H1 (cell line): ENCODE data around the gene PRKCZ. TPM values are rescaled to one million over a fixed set of nuclear protein-coding genes. Genes with fewer than 3 reads are reported as not detected.

Source experiments
- CTCF ChIA-PET: fragments of 300-600 bp; sonication (Branson Sonifier 250); formaldehyde crosslinking; loops from one replicate; lab custom pipeline; 2021; ENCODE audit not compliant: partially characterized antibody; lab: Charles Lee
- POLR2A ChIA-PET: fragments of 300-600 bp; sonication (Branson Sonifier 250); formaldehyde crosslinking; loops from one replicate; lab custom pipeline; 2021; ENCODE audit warnings: inconsistent platforms; ENCODE audit not compliant: partially characterized antibody; lab: Charles Lee
- DNase-seq, 2 experiments: peaks; one replicate each; pipeline versions ENCODE4 v3.0.0 to v3.0.0-alpha.2; 2010 to 2022; ENCODE audit warnings: low spot score in 2 of 2, low read depth in 1 of 2, mixed read lengths in 1 of 2
- FAIRE-seq: peaks from 2 replicates; lab custom pipeline; 2011; peaks lifted over from hg19 to GRCh38; lab: Jason Lieb, UNC
- H2AFZ ChIP-seq: 2 replicates; pipeline ENCODE4 v1.8.1; 2012; ENCODE audit warnings: low read length, inconsistent platforms
- H2AK5ac ChIP-seq: 2 replicates; pipeline ENCODE4 v1.6.1; 2013; ENCODE audit warnings: low read depth, low read length
- H2BK120ac ChIP-seq: replicated peaks from 2 replicates; pipeline ENCODE3; 2013; ENCODE audit warnings: low read depth, low read length, inconsistent platforms
- H2BK12ac ChIP-seq: 2 replicates; pipeline ENCODE4 v1.6.1; 2013; ENCODE audit warnings: low read depth, low read length
- H2BK15ac ChIP-seq: 2 replicates; pipeline ENCODE4 v1.6.1; 2013; ENCODE audit warnings: low read length
- H2BK20ac ChIP-seq: 2 replicates; pipeline ENCODE4 v1.6.1; 2013; ENCODE audit warnings: low read length
- H2BK5ac ChIP-seq: 2 replicates; pipeline ENCODE4 v1.6.1; 2013; ENCODE audit warnings: low read depth, low read length
- H3K14ac ChIP-seq: 2 replicates; pipeline ENCODE4 v1.6.1; 2013; ENCODE audit warnings: inconsistent platforms; ENCODE audit not compliant: insufficient read length
- H3K18ac ChIP-seq: 2 replicates; pipeline ENCODE4 v1.6.1; 2013; ENCODE audit warnings: low read length; ENCODE audit errors: extremely low read depth
- H3K23ac ChIP-seq: 2 replicates; pipeline ENCODE4 v1.6.1; 2013; ENCODE audit warnings: inconsistent platforms; ENCODE audit not compliant: insufficient read length
- H3K23me2 ChIP-seq: 2 replicates; pipeline ENCODE4 v1.6.1; 2013; ENCODE audit warnings: low read depth, low read length
- H3K27ac ChIP-seq: 2 replicates; pipeline ENCODE4 v1.6.1; 2011; ENCODE audit warnings: low read depth, low read length, inconsistent platforms
- H3K27me3 ChIP-seq, 4 experiments: replicated peaks in 1 of 4; 1 replicate in 1 of 4; 2 replicates in 3 of 4; pipeline versions ENCODE4 v1.6.1 to v1.8.1; 2011 to 2013; ENCODE audit warnings: low read length in 3 of 4, mild to moderate bottlenecking in 3 of 4, inconsistent platforms in 2 of 4, mixed read lengths in 2 of 4, moderate library complexity in 1 of 4; ENCODE audit not compliant: control insufficient read depth in 3 of 4, insufficient read depth in 3 of 4; ENCODE audit errors: extremely low read depth in 1 of 4
- H3K36me3 ChIP-seq, 4 experiments: 2 replicates each; pipeline versions ENCODE4 v1.6.1 to v1.8.1; 2011 to 2013; ENCODE audit warnings: mild to moderate bottlenecking in 4 of 4, low read length in 3 of 4, moderate library complexity in 2 of 4, control low read depth in 1 of 4, inconsistent platforms in 1 of 4; ENCODE audit not compliant: insufficient read depth in 4 of 4, control insufficient read depth in 2 of 4
- H3K4ac ChIP-seq: replicated peaks from 2 replicates; pipeline ENCODE3; 2013; ENCODE audit warnings: low read length, low read depth, mixed read lengths, inconsistent platforms; ENCODE audit not compliant: insufficient read length
- H3K4me1 ChIP-seq, 4 experiments: replicated peaks in 1 of 4; 1 replicate in 1 of 4; 2 replicates in 3 of 4; pipeline versions ENCODE4 v1.6.1 to v1.8.1; 2011 to 2013; ENCODE audit warnings: low read length in 3 of 4, inconsistent platforms in 2 of 4, mixed read lengths in 1 of 4; ENCODE audit not compliant: insufficient read depth in 4 of 4, control insufficient read depth in 3 of 4
- H3K4me2 ChIP-seq, 2 experiments: 2 replicates each; pipeline versions ENCODE4 v1.6.1 to v1.8.1; 2011 to 2013; ENCODE audit warnings: low read depth in 2 of 2, low read length in 2 of 2, control low read depth in 1 of 2, inconsistent platforms in 1 of 2, mild to moderate bottlenecking in 1 of 2; ENCODE audit not compliant: insufficient read depth in 1 of 2
- H3K4me3 ChIP-seq, 4 experiments: fragments of 200-600, 300-600 bp in 1 of 4; sonication (generic), shearing (Covaris generic), sonication (Bioruptor Twin) in 1 of 4; 2 replicates each; pipeline versions ENCODE4 v1.5.1 to v1.8.1; 2011 to 2016; ENCODE audit warnings: low read length in 4 of 4, low read depth in 3 of 4, control low read depth in 2 of 4, inconsistent platforms in 2 of 4, mild to moderate bottlenecking in 2 of 4, mixed read lengths in 1 of 4, moderate library complexity in 1 of 4; ENCODE audit not compliant: insufficient read depth in 2 of 4; ENCODE audit errors: extremely low read depth in 1 of 4
- H3K56ac ChIP-seq: replicated peaks from 2 replicates; pipeline ENCODE3; 2013; ENCODE audit warnings: low read depth, mild to moderate bottlenecking, mixed read lengths, low read length, inconsistent platforms; ENCODE audit not compliant: insufficient read length
- H3K79me1 ChIP-seq: 2 replicates; pipeline ENCODE4 v1.6.1; 2013; ENCODE audit warnings: low read depth, low read length, control low read depth
- H3K79me2 ChIP-seq, 2 experiments: 2 replicates each; pipeline versions ENCODE4 v1.6.1 to v1.8.1; 2012 to 2013; ENCODE audit warnings: low read length in 2 of 2, mild to moderate bottlenecking in 2 of 2, inconsistent platforms in 1 of 2; ENCODE audit not compliant: insufficient read depth in 2 of 2, control insufficient read depth in 1 of 2
- H3K9ac ChIP-seq, 4 experiments: replicated peaks in 1 of 4; 1 replicate in 1 of 4; 2 replicates in 3 of 4; pipeline versions ENCODE4 v1.6.1 to v1.8.1; 2011 to 2013; ENCODE audit warnings: low read depth in 3 of 4, low read length in 3 of 4, control low read depth in 2 of 4, mild to moderate bottlenecking in 2 of 4, moderate library complexity in 2 of 4, inconsistent platforms in 1 of 4; ENCODE audit errors: extremely low read depth in 1 of 4
- H3K9me3 ChIP-seq, 2 experiments: 2 replicates each; pipeline versions ENCODE4 v1.6.1 to v1.8.1; 2012 to 2013; ENCODE audit warnings: mild to moderate bottlenecking in 2 of 2, moderate library complexity in 2 of 2, control low read depth in 1 of 2, inconsistent platforms in 1 of 2, low read depth in 1 of 2, low read length in 1 of 2, mixed read lengths in 1 of 2; ENCODE audit not compliant: insufficient read depth in 2 of 2
- H4K20me1 ChIP-seq, 2 experiments: replicated peaks in 1 of 2; 2 replicates each; pipeline versions ENCODE3 to v1.8.1; 2011 to 2013; ENCODE audit warnings: inconsistent platforms in 2 of 2, low read length in 2 of 2, mild to moderate bottlenecking in 1 of 2; ENCODE audit not compliant: insufficient read depth in 2 of 2, control insufficient read depth in 1 of 2
- H4K5ac ChIP-seq: 2 replicates; pipeline ENCODE4 v1.6.1; 2013; ENCODE audit warnings: low read length, low read depth, mixed read lengths, inconsistent platforms; ENCODE audit not compliant: insufficient read length
- H4K8ac ChIP-seq: 2 replicates; pipeline ENCODE4 v1.8.0; 2013; ENCODE audit warnings: mild to moderate bottlenecking, moderate library complexity, low read length, inconsistent platforms; ENCODE audit not compliant: insufficient read depth; ENCODE audit errors: extremely low read depth
- H4K91ac ChIP-seq: replicated peaks from 2 replicates; pipeline ENCODE3; 2013; ENCODE audit warnings: low read length, mixed read lengths, inconsistent platforms; ENCODE audit not compliant: insufficient read length
- ATF3 ChIP-seq: IDR thresholded peaks from 2 replicates; pipeline ENCODE4 v1.6.1; 2011; ENCODE audit warnings: low read depth, mild to moderate bottlenecking, low read length; ENCODE audit not compliant: insufficient read depth
- BCL11A ChIP-seq, 2 experiments: IDR thresholded peaks; one replicate each; pipeline ENCODE4 v1.6.1; 2011; ENCODE audit warnings: low read depth in 2 of 2, low read length in 2 of 2, mild to moderate bottlenecking in 2 of 2
- CTBP2 ChIP-seq: IDR thresholded peaks from 2 replicates; pipeline ENCODE4 v1.7.0; 2011; ENCODE audit warnings: borderline replicate concordance, mild to moderate bottlenecking, moderate library complexity, mixed read lengths, low read length; ENCODE audit not compliant: insufficient read depth, insufficient read length
- EGR1 ChIP-seq: IDR thresholded peaks from 2 replicates; pipeline ENCODE4 v1.6.1; 2011; ENCODE audit warnings: low read depth, low read length, borderline replicate concordance
- MAFK ChIP-seq: IDR thresholded peaks from 2 replicates; pipeline ENCODE4 v1.6.1; 2012; ENCODE audit warnings: low read depth, mild to moderate bottlenecking, improper control_type of control experiment, low read length
- SAP30 ChIP-seq: fragments of 300-600 bp; sonication (generic); IDR thresholded peaks from 2 replicates; pipeline ENCODE4 v1.7.1; 2012; ENCODE audit warnings: low read length, moderate library complexity, mild to moderate bottlenecking, inconsistent platforms; ENCODE audit not compliant: insufficient read depth, insufficient replicate concordance
- SRF ChIP-seq: IDR thresholded peaks from 2 replicates; pipeline ENCODE4 v1.6.1; 2011; ENCODE audit warnings: mild to moderate bottlenecking, low read depth, low read length, moderate library complexity
- TCF12 ChIP-seq: IDR thresholded peaks from 2 replicates; pipeline ENCODE4 v1.6.1; 2011; ENCODE audit warnings: low read depth, mild to moderate bottlenecking, low read length
- YY1 ChIP-seq: IDR thresholded peaks from 2 replicates; pipeline ENCODE4 v1.6.1; 2011; ENCODE audit warnings: low read depth, mild to moderate bottlenecking, low read length
- WGBS, 2 experiments: shearing (Covaris generic) in 1 of 2; methylation state at CpG; one replicate each; pipeline versions ENCODE4 v1.1.6 to v1.1.7; 2013 to 2015; ENCODE audit warnings: low lambda C conversion rate in 2 of 2, mixed read lengths in 2 of 2, inconsistent platforms in 1 of 2, low coverage in 1 of 2, missing lambda C conversion rate in 1 of 2; ENCODE audit not compliant: insufficient replicate concordance in 2 of 2, insufficient coverage in 1 of 2, insufficient read length in 1 of 2; ENCODE audit errors: extremely low coverage in 1 of 2, missing lambda C conversion rate in 1 of 2; 5-methylcytosine and 5-hydroxymethylcytosine counted together
- polyA plus RNA-seq, 7 experiments: library from polyadenylated mRNA; depleted of rRNA in 3 of 7; stranded (reverse) in 5 of 7; unstranded in 2 of 7; fragments of >200 nt in 5 of 7; fragments of 200-250 nt in 2 of 7; gene quantifications; 1 replicate in 5 of 7; 2 replicates in 1 of 7; 4 replicates in 1 of 7; pipeline versions ENCODE4 v1.2.1 to v1.2.3, GENCODE V29; 2011 to 2013; ENCODE audit warnings: missing spikeins in 2 of 7, mixed read lengths in 2 of 7
- total RNA-seq: library from RNA; stranded (reverse); fragmentation: NEBNext Ultra II Directional; extraction: Animal tissue kit (Norgen Biotek cat#: 25700); gene quantifications from 2 replicates; pipeline ENCODE4 v1.2.1, GENCODE V29; 2021

The PRKCZ gene
- total and polyA plus RNA-seq, 2 of the 8 experiments (the other 6 are each of a cell fraction or from before 2014, with no cell fraction given), result 37.4 to 45.1 TPM

GRCh38 chr1:2232255-2232915, 182.2 kb downstream of the PRKCZ start:
- H3K4me1 ChIP-seq, result peaks cover 0 to 46% (median 27%) of the 10 kb centered on the region in 4 experiments; a peak in 6 of 7 replicates
- H3K4me3 ChIP-seq, result no peak overlapping the region
- TF ChIP-seq CTBP2 (no peak), ATF3 (no peak), BCL11A (IDR thresholded peaks at IDR 0.05; ENCODE audit: low read depth in 2 of 2, low read length in 2 of 2) (no peak), YY1 (no peak), SAP30 (no peak), EGR1 (no peak), SRF (no peak), TCF12 (no peak), MAFK (no peak)

More at GRCh38 chr1:2232255-2232915, 182.2 kb downstream of the PRKCZ start:
- Histone ChIP-seq H4K8ac (no peak overlapping the region; the same call in 1 of the 2 replicates), H3K9me3 (no peaks in the 10 kb centered on the region), H3K23me2 (peaks cover 19% of the 10 kb centered on the region), H3K56ac (no peak overlapping the region), H4K5ac (no peak overlapping the region), H3K36me3 (no peaks in the 10 kb centered on the region), H3K18ac (no peak overlapping the region), H3K9ac (no peak overlapping the region), H4K20me1 (peaks cover 61 to 69% of the 10 kb centered on the region in 2 experiments), H3K14ac (no peak overlapping the region), H2AFZ (no peak overlapping the region), H2BK20ac (no peak overlapping the region), H3K79me1 (peaks cover 20% of the 10 kb centered on the region), H2BK15ac (no peak overlapping the region), H3K27me3 (no peaks in the 10 kb centered on the region), H2BK120ac (no peak overlapping the region), H3K4me2 (peak overlapping the region in 1 of 2 experiments; percentile 78; a peak in 2 of 4 replicates), H3K4ac (no peak overlapping the region), H3K23ac (no peak overlapping the region), H2AK5ac (no peak overlapping the region), H4K91ac (no peak overlapping the region), H2BK12ac (no peak overlapping the region), H2BK5ac (no peak overlapping the region), H3K79me2 (peaks cover 65 to 88% of the 10 kb centered on the region in 2 experiments), H3K27ac (no peak overlapping the region)
- no peak for DNase-seq
- FAIRE-seq, result no peak
- POLR2A ChIA-PET, result interaction anchor here (0.6 to 4.3 kb wide), 7 partner anchors 11 to 453 kb away, joined by 3 to 19 read pairs (median 3); no protein-coding TSS in a partner anchor
- WGBS, 2 experiments, result 86% methylated on average over 17 of the region's 17 CpGs; no CpG with 5 or more reads in 1 of the 2 experiments
- CTCF ChIA-PET, result interaction anchor here (0.7 to 3.0 kb wide), 11 partner anchors 11 to 149 kb away, joined by 3 to 13 read pairs (median 4); partner anchors contain the start of gene FAAP20
